NCI-H345 treated with DMSO at 0.1 percent for 48 hours (cell line): Measurements from ENCODE around the gene INTS13.
"Not testable (repeated sequence)": the region's sequence is repeated elsewhere in the genome, so short reads cannot be mapped to it uniquely, and the experiment has no call there.

Experiments used
- DNase-seq: peaks from one replicate; lab custom pipeline; 2025; ENCODE audit not compliant: unreplicated experiment; lab: John Stamatoyannopoulos, UW

INTS13 gene, protein sequence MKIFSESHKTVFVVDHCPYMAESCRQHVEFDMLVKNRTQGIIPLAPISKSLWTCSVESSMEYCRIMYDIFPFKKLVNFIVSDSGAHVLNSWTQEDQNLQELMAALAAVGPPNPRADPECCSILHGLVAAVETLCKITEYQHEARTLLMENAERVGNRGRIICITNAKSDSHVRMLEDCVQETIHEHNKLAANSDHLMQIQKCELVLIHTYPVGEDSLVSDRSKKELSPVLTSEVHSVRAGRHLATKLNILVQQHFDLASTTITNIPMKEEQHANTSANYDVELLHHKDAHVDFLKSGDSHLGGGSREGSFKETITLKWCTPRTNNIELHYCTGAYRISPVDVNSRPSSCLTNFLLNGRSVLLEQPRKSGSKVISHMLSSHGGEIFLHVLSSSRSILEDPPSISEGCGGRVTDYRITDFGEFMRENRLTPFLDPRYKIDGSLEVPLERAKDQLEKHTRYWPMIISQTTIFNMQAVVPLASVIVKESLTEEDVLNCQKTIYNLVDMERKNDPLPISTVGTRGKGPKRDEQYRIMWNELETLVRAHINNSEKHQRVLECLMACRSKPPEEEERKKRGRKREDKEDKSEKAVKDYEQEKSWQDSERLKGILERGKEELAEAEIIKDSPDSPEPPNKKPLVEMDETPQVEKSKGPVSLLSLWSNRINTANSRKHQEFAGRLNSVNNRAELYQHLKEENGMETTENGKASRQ

GRCh38 chr12:26937863-26938700 is at the start of gene INTS13, which contains the start of gene FGFR1OP2:
TSS of gene INTS13 (minus strand) at chr12:26937981. CDS start at chr12:26936803, 1,178 bp downstream.
TSS of gene FGFR1OP2 (plus strand) at chr12:26938470. CDS start at chr12:26954159, 15,689 bp downstream.
- peak; percentile 94 for DNase-seq

- no peak for DNase-seq
Measured at GRCh38 chr12:26982866-26983265, 45.1 kb upstream of the INTS13 start.

DNA sequence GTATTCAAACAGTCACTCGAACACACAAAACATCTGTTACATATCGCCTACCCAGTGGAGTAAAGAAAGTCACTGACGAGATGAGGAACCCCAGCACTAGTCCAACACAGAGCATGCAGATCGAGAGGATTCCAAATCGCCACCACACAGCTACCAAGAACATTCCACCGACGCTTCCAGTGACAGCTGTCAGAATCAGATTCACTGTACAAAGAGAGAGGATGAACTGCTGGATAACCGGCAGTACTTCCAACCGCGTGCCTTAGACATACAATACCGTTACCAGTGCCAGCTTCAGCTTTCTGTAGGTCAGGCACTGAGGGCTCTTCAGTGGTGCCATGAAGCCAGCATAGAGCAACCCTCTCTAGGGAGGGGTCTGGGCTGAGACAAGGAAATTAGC is 42.0 kb upstream of the INTS13 start:
- no peak for DNase-seq

DNA sequence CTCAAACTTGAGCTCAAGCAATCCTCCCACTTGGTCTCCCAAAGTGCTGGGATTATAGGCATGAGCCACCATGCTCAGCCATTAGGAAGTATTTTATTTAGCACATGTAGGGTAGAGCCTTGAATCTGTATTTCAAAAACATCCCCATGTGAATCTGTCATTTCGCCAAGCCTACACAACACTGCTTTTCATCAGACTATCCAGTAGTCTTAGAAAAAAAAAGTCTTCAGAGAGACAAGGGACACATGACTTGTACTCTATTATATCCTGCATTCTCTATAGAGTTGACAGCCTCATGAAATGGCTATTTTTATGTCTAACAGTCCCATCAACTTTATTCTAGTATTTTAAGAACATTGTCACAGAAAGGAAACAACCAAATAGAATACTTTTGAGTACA is 41.0 kb upstream of the INTS13 start:
- DNase-seq: no peak

- DNase-seq: peak; percentile 22
Measured at GRCh38 chr12:26976687-26977086, 38.9 kb upstream of the INTS13 start.

DNA sequence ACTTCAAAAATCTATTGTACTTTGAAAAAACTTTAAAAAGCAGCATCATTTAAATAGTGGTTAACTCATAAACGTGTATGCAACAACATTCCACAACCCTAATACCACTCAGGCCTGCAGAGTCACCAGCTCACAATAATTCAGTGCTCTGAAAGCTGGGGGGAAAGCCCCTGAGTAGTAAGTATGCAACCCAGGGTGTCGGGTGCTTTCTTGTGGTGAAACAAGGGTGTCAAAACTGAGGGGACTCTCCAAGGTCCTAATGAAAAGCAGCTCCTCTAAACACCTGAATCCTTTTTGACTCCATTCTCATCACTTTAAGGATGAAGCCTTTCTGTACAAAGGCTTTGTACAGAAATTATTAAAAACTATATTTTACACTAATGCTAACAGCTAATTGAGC is 34.2 kb upstream of the INTS13 start:
- DNase-seq: no peak

GRCh38 chr12:26970136-26970535 is 32.4 kb upstream of the INTS13 start:
- DNase-seq: no peak

DNA sequence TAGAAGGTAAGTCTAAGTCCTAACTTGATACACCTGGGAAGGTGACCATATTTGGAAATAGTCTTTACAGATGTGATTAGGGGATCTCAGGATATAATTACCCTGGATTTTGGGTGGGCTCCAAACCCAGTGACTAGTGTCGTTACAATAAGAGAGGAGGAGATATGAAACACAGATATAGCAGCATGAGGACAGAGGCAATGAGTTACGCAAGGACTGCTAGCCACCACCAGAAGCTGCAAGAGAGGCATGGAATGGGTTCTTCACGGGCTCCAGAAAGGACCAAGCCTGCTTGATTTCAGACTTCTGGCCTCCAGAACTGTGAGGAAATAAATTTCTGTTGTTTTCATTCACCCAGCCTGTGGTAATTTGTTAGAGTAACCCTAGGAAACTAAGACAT is 29.1 kb upstream of the INTS13 start:
- no peak for DNase-seq

- no peak for DNase-seq
Measured at GRCh38 chr12:26963413-26963812, 25.6 kb upstream of the INTS13 start.

DNA sequence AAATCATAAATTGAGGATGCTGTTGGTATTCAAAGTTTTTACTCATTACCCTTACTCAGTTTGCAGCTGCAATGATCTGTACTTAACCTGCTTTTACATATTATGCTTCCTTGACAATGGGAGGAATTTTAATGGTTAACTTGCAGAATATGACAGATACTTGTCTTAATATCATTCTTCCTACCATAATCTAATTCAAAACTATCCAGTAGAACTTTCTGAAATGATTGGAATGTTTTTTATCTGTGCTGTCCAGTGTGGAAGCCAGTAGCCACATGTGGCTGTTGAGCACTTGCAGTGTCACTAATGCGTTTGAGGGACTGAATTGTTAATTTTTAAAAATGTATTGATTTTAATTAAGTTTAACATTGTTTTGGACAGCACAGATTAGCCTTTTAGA is 24.0 kb upstream of the INTS13 start:
- DNase-seq: no peak

GRCh38 chr12:26961391-26961790 is 23.6 kb upstream of the INTS13 start:
- not testable (repeated sequence) for DNase-seq

- DNase-seq: no peak
Measured at GRCh38 chr12:26954027-26954426, 16.2 kb upstream of the INTS13 start.

GRCh38 chr12:26953447-26953846 is 15.7 kb upstream of the INTS13 start:
- no peak for DNase-seq

GRCh38 chr12:26948309-26948708 is 10.5 kb upstream of the INTS13 start:
- no peak for DNase-seq

DNA sequence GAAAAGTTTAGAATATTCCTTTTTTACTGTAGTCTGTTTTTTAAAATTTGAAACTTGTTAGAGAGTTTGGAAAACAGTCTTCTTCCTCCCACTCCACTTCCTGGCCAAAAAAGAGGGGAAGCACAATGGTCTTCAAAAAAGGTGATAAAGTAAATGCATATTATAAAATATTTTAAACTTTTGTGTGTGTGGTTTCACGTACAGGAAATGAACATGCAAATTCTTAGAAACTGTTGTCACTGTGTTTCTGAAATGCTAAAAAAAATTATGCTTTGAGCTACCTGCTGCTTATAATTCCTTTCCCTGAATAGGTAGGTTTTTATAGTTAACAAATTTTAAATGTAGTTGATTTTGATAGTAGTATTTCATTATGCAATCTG is 3.4 kb upstream of the INTS13 start:
- DNase-seq: no peak

- no peak for DNase-seq
Measured at GRCh38 chr12:26940516-26941214, 2.9 kb upstream of the INTS13 start.

DNA sequence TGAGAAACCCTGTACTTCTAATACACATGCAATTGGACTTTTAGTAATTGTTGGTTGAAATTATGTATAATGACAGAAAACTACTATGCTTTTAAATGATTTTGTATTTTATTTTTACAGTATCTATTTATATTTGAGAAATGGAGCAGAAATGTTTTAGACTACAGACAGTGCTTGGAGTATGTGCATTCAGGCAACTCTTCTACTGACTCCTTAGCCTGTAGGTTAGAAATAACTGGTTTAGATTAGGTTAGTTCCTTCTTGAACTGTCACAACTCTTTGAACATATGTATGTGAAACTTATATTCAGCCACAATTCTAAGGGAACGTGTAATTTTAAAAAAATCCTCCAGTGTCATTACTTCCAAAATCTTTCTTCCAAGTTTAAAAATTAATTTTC is 2.2 kb upstream of the INTS13 start:
- DNase-seq: no peak

GRCh38 chr12:26939192-26939832 is 1.5 kb upstream of the INTS13 start:
- DNase-seq: no peak

GRCh38 chr12:26938701-26939062 is 901 bp upstream of the INTS13 start:
- DNase-seq: no peak

GRCh38 chr12:26937443-26937862 is 328 bp downstream of the INTS13 start:
- DNase-seq: no peak
